Omental fat pad (tissue), 4 donors: Measurements from ENCODE around the gene VGLL3. TPM values are rescaled to one million over a fixed set of nuclear protein-coding genes. Genes with fewer than 3 reads are reported as not detected.

Experiments used
- ATAC-seq: fragments of 150-250 bp; one replicate; pipeline ENCODE4 v1.9.1; 2016; ENCODE audit warnings: mild to moderate bottlenecking, moderate library complexity; ENCODE audit not compliant: low FRiP score
- DNase-seq: peaks from one replicate; pipeline ENCODE4 v3.0.0-alpha.2; 2019; ENCODE audit warnings: low spot score
- total RNA-seq, 4 donors: library from RNA; depleted of rRNA; stranded (reverse); fragments of >200 nt; gene quantifications; one replicate each; pipeline ENCODE4 v1.1.0, GENCODE V29; 2016
- TF ChIP-seq, protein P1 (sequence below), 3 donors: fragments of 450-650 bp; IDR thresholded peaks; one replicate each; pipeline ENCODE4 v1.5.1; 2016 to 2017; ENCODE audit warnings: antibody characterized with exemption in 3 of 3, mild to moderate bottlenecking in 3 of 3, moderate library complexity in 2 of 3

Gene VGLL3
- total RNA-seq, 4 donors from 2014 or later, result 36.9 to 99.6 (median 70.9) TPM

DNA sequence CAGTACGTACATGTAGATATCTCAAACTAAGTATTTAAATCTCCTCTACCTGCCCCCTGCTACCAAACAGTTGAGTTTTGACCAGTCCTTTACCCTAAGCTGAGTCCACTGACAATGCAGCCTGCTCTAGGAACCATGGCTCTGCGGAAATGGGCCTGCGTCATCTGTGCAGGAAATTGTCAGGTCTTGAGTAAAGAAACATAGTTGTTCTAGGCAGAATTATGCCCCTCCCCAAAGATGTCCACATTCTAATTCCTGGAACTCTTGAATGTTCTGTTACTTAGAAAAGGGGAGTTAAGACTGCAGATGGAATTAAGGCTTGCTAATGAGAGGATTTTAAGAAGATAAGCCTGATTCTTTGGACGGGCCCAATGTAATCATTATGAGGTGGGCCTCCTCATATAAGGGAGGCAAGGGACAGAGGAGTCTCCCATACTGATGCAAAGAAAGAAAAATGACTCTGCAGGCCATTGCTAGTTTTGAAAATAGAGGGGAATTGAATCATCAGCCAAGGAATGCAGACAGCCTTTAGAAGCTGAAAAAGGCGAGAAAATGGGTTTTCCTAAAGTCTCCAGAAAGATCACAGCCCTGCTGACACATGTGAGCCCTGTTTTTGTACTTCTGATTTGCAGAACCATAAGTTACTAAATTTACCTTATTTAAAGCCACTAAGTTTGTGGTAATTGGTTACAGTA, 5.5 kb upstream of the VGLL3 start:
- TF ChIP-seq, protein P1, sequence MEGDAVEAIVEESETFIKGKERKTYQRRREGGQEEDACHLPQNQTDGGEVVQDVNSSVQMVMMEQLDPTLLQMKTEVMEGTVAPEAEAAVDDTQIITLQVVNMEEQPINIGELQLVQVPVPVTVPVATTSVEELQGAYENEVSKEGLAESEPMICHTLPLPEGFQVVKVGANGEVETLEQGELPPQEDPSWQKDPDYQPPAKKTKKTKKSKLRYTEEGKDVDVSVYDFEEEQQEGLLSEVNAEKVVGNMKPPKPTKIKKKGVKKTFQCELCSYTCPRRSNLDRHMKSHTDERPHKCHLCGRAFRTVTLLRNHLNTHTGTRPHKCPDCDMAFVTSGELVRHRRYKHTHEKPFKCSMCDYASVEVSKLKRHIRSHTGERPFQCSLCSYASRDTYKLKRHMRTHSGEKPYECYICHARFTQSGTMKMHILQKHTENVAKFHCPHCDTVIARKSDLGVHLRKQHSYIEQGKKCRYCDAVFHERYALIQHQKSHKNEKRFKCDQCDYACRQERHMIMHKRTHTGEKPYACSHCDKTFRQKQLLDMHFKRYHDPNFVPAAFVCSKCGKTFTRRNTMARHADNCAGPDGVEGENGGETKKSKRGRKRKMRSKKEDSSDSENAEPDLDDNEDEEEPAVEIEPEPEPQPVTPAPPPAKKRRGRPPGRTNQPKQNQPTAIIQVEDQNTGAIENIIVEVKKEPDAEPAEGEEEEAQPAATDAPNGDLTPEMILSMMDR (IDR thresholded peaks at IDR 0.05), result no peak
- no peak for DNase-seq
- ATAC-seq, result no peak

- DNase-seq, result no peak
- TF ChIP-seq, protein P1 (IDR thresholded peaks at IDR 0.05), result no peak
- ATAC-seq, result no peak
Measured at GRCh38 chr3:86995537-86995936, 4.6 kb upstream of the VGLL3 start.

DNA sequence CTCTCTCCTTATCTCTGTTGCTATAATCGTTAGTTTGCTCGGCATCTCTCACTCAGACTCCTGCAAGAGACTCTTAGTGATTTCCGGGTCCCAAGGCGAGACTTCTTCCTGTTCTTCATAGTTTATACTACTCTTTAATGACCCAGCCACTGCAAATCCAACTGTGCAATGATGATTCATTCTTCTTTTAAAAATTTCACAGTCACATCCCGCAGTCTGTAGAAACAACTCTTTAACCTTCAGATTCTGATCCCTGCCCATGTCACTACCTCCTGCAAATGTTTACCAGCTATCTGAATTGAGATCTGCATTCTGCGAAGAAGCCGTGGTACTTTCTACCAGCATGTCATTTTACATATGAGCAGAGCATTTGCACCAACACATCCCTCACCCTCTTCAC, 2.8 kb upstream of the VGLL3 start:
- ATAC-seq (no peak), DNase-seq (no peak)
- TF ChIP-seq, protein P1 (IDR thresholded peaks at IDR 0.05), result no peak

GRCh38 chr3:86991840-86992435, 989 bp upstream of the VGLL3 start:
- ATAC-seq, result peak; percentile 39

GRCh38 chr3:86991482-86991815, 500 bp upstream of the VGLL3 start:
- no peak for ATAC-seq
- TF ChIP-seq, protein P1 (IDR thresholded peaks at IDR 0.05), result no peak

More at GRCh38 chr3:86991840-86992435, 989 bp upstream of the VGLL3 start:
- TF ChIP-seq, protein P1 (IDR thresholded peaks at IDR 0.05), result no peak
- no peak for DNase-seq

GRCh38 chr3:86990012-86990733, 776 bp downstream of the VGLL3 start:
- no peak for DNase-seq
- TF ChIP-seq, protein P1 (IDR thresholded peaks at IDR 0.05), result no peak

More at GRCh38 chr3:86991482-86991815, 500 bp upstream of the VGLL3 start:
- no peak for DNase-seq

More at GRCh38 chr3:86990012-86990733, 776 bp downstream of the VGLL3 start:
- ATAC-seq, result peak; percentile 54
